ENCODE data around the gene NUP37. TPM values are rescaled to one million over a fixed set of nuclear protein-coding genes. Genes with fewer than 3 reads are reported as not detected.

Gene NUP37
- total and polyA plus RNA-seq, 2 of the 13 experiments (the other 11 are each of a cell fraction or from before 2014, with no cell fraction given), result 50.6 to 80.1 TPM

- intact Hi-C loops (cut with micrococcal nuclease; ENCODE audit: unreplicated experiment) (loop anchor here (5.0 kb wide), 1 partner anchor 117 kb away; no protein-coding TSS in a partner anchor), in situ Hi-C loops (cut with HindIII; ENCODE audit: extremely low pct_ligation_motif_present, low pct_unique_long_range_greater_than_20kb) (no loop called here)
- Histone ChIP-seq H4K20me1 (ENCODE audit: insufficient read depth, low read length) (no peaks in the 10 kb centered on the region), H2AFZ (ENCODE audit: low read length) (no peak overlapping the region), H3K36me3 (replicated peaks in 1 of 2; ENCODE audit: control insufficient read depth in 1 of 2, insufficient read depth in 2 of 2, low read length in 2 of 2) (no peaks in the 10 kb centered on the region), H3K27me3 (ENCODE audit: control insufficient read depth in 1 of 2, insufficient read depth in 2 of 2, low read length in 2 of 2) (no peaks in the 10 kb centered on the region; a peak in 1 of 5 replicates), H3K4me2 (ENCODE audit: low read depth, low read length) (no peak overlapping the region), H3K4me1 (ENCODE audit: insufficient read depth, low read length) (peaks cover 32% of the 10 kb centered on the region), H3K9ac (ENCODE audit: insufficient read depth, low read depth, low read length) (no peak overlapping the region), H3K79me2 (ENCODE audit: insufficient read depth, low read length) (no peaks in the 10 kb centered on the region), H3K9me3 (ENCODE audit: low read length) (no peaks in the 10 kb centered on the region), H3K4me3 (replicated peaks in 1 of 3; ENCODE audit: insufficient read depth in 1 of 3, low read depth in 2 of 3, low read length in 3 of 3) (no peak overlapping the region), H3K27ac (ENCODE audit: extremely low read length, insufficient read depth, low read length) (no peak overlapping the region)
- CTCF ChIA-PET (ENCODE audit: low intra/inter-chr PET ratio, low total read pairs), result no interaction called here
- POLR2A ChIA-PET, result no interaction called here
- FAIRE-seq, result no peak
- TF ChIP-seq ZNF670 (CRISPR knock-in tag; IDR thresholded peaks at IDR 0.05; ENCODE audit: borderline replicate concordance) (no peak), NONO (IDR thresholded peaks at IDR 0.05) (no peak), NONO (CRISPR knock-in tag; conservative IDR thresholded peaks at IDR 0.05) (no peak), STAG1 (CRISPR knock-in tag; IDR thresholded peaks at IDR 0.05) (no peak), TMF1 (CRISPR knock-in tag; IDR thresholded peaks at IDR 0.05; ENCODE audit: low read depth) (no peak), ZNF629 (CRISPR knock-in tag; conservative IDR thresholded peaks at IDR 0.05) (no peak), ZNF431 (CRISPR knock-in tag; IDR thresholded peaks at IDR 0.05; ENCODE audit: borderline replicate concordance, low read depth) (no peak), ZNF724P (CRISPR knock-in tag; IDR thresholded peaks at IDR 0.05; ENCODE audit: borderline replicate concordance) (no peak), IKZF1 (IDR thresholded peaks at IDR 0.05) (no peak), ZBTB7A (CRISPR knock-in tag; IDR thresholded peaks at IDR 0.05) (no peak), ELF4 (CRISPR knock-in tag; IDR thresholded peaks at IDR 0.05; ENCODE audit: borderline replicate concordance) (no peak), ZNF326 (CRISPR knock-in tag; IDR thresholded peaks at IDR 0.05; ENCODE audit: borderline replicate concordance) (no peak), NR2F6 (IDR thresholded peaks at IDR 0.05) (no peak), NR2F6 (CRISPR knock-in tag; IDR thresholded peaks at IDR 0.05) (no peak)
- no peak for DNase-seq (ENCODE audit: low spot score)
- WGBS (ENCODE audit: low lambda C conversion rate), result 100% methylated on average over 1 of the region's 1 CpG
- no TSS peak for BruUV-seq (replicated peaks)
- no peak for ATAC-seq
Measured at GRCh38 chr12:102064476-102064875, 55.4 kb downstream of the NUP37 start.
